Stromal cell of bone marrow (primary cell): ENCODE data around the gene BTBD16.

Experiments
- DNase-seq: peaks from one replicate; pipeline ENCODE4 v3.0.0-alpha.2; 2012; ENCODE audit warnings: low read depth

Gene BTBD16

GRCh38 chr10:122273966-122274545, 3.0 kb downstream of the BTBD16 start:
- no peak for DNase-seq

- no peak for DNase-seq
Measured at GRCh38 chr10:122276611-122277208, 5.6 kb downstream of the BTBD16 start.

GRCh38 chr10:122277526-122278136, 6.5 kb downstream of the BTBD16 start:
- DNase-seq: no peak

- DNase-seq: no peak
Measured at GRCh38 chr10:122279725-122280141, 8.6 kb downstream of the BTBD16 start.

- DNase-seq: no peak
Measured at GRCh38 chr10:122280156-122280555, 9.1 kb downstream of the BTBD16 start.

GRCh38 chr10:122281018-122281626, 10.0 kb downstream of the BTBD16 start:
- no peak for DNase-seq

GRCh38 chr10:122281751-122282150, 10.7 kb downstream of the BTBD16 start:
- no peak for DNase-seq

- DNase-seq: peak; percentile 38
Measured at GRCh38 chr10:122282253-122282671, 11.2 kb downstream of the BTBD16 start.

- DNase-seq: no peak
Measured at GRCh38 chr10:122282909-122283308, 11.8 kb downstream of the BTBD16 start.

- DNase-seq: no peak
Measured at GRCh38 chr10:122285506-122286444, 14.7 kb downstream of the BTBD16 start.

- peak; percentile 67 for DNase-seq
Measured at GRCh38 chr10:122286867-122287266, 15.8 kb downstream of the BTBD16 start.

GRCh38 chr10:122287570-122287969, 16.5 kb downstream of the BTBD16 start:
- DNase-seq: no peak

- no peak for DNase-seq
Measured at GRCh38 chr10:122288262-122288661, 17.2 kb downstream of the BTBD16 start.

GRCh38 chr10:122288917-122289316, 17.8 kb downstream of the BTBD16 start:
- no peak for DNase-seq

GRCh38 chr10:122290334-122290733, 19.2 kb downstream of the BTBD16 start:
- no peak for DNase-seq

GRCh38 chr10:122290833-122291532, 19.9 kb downstream of the BTBD16 start:
- DNase-seq: no peak

GRCh38 chr10:122291739-122292138, 20.6 kb downstream of the BTBD16 start:
- no peak for DNase-seq

GRCh38 chr10:122292376-122292775, 21.3 kb downstream of the BTBD16 start:
- DNase-seq: no peak

GRCh38 chr10:122293156-122293960, 22.3 kb downstream of the BTBD16 start:
- DNase-seq: no peak

GRCh38 chr10:122293961-122294380, 22.9 kb downstream of the BTBD16 start:
- DNase-seq: no peak
